ENCODE results near the gene POLR1C.
"Not testable (repeated sequence)": the region's sequence is repeated elsewhere in the genome, so short reads cannot be mapped to it uniquely, and the experiment has no call there.

- TF ChIP-seq CTCF, POLR2A (IDR thresholded peaks at IDR 0.05): not testable (repeated sequence)
Observed at GRCh38 chr6:43467265-43467664, 49.6 kb upstream of the POLR1C start.

Measured in gastroesophageal sphincter (tissue), 3 donors.